H1 (cell line): ENCODE data around the gene CA10. TPM values are rescaled to one million over a fixed set of nuclear protein-coding genes. Genes with fewer than 3 reads are reported as not detected.

Experiments used
- CTCF ChIA-PET: fragments of 300-600 bp; sonication (Branson Sonifier 250); formaldehyde crosslinking; loops from one replicate; lab custom pipeline; 2021; ENCODE audit not compliant: partially characterized antibody; lab: Charles Lee
- POLR2A ChIA-PET: fragments of 300-600 bp; sonication (Branson Sonifier 250); formaldehyde crosslinking; loops from one replicate; lab custom pipeline; 2021; ENCODE audit warnings: inconsistent platforms; ENCODE audit not compliant: partially characterized antibody; lab: Charles Lee
- DNase-seq, 2 experiments: peaks; one replicate each; pipeline versions ENCODE4 v3.0.0 to v3.0.0-alpha.2; 2010 to 2022; ENCODE audit warnings: low spot score in 2 of 2, low read depth in 1 of 2, mixed read lengths in 1 of 2
- FAIRE-seq: peaks from 2 replicates; lab custom pipeline; 2011; peaks lifted over from hg19 to GRCh38; lab: Jason Lieb, UNC
- H2AFZ ChIP-seq: 2 replicates; pipeline ENCODE4 v1.8.1; 2012; ENCODE audit warnings: low read length, inconsistent platforms
- H2AK5ac ChIP-seq: 2 replicates; pipeline ENCODE4 v1.6.1; 2013; ENCODE audit warnings: low read depth, low read length
- H2BK120ac ChIP-seq: replicated peaks from 2 replicates; pipeline ENCODE3; 2013; ENCODE audit warnings: low read depth, low read length, inconsistent platforms
- H2BK12ac ChIP-seq: 2 replicates; pipeline ENCODE4 v1.6.1; 2013; ENCODE audit warnings: low read depth, low read length
- H2BK15ac ChIP-seq: 2 replicates; pipeline ENCODE4 v1.6.1; 2013; ENCODE audit warnings: low read length
- H2BK20ac ChIP-seq: 2 replicates; pipeline ENCODE4 v1.6.1; 2013; ENCODE audit warnings: low read length
- H2BK5ac ChIP-seq: 2 replicates; pipeline ENCODE4 v1.6.1; 2013; ENCODE audit warnings: low read depth, low read length
- H3K14ac ChIP-seq: 2 replicates; pipeline ENCODE4 v1.6.1; 2013; ENCODE audit warnings: inconsistent platforms; ENCODE audit not compliant: insufficient read length
- H3K18ac ChIP-seq: 2 replicates; pipeline ENCODE4 v1.6.1; 2013; ENCODE audit warnings: low read length; ENCODE audit errors: extremely low read depth
- H3K23ac ChIP-seq: 2 replicates; pipeline ENCODE4 v1.6.1; 2013; ENCODE audit warnings: inconsistent platforms; ENCODE audit not compliant: insufficient read length
- H3K23me2 ChIP-seq: 2 replicates; pipeline ENCODE4 v1.6.1; 2013; ENCODE audit warnings: low read depth, low read length
- H3K27ac ChIP-seq: 2 replicates; pipeline ENCODE4 v1.6.1; 2011; ENCODE audit warnings: low read depth, low read length, inconsistent platforms
- H3K27me3 ChIP-seq, 4 experiments: replicated peaks in 1 of 4; 1 replicate in 1 of 4; 2 replicates in 3 of 4; pipeline versions ENCODE4 v1.6.1 to v1.8.1; 2011 to 2013; ENCODE audit warnings: low read length in 3 of 4, mild to moderate bottlenecking in 3 of 4, inconsistent platforms in 2 of 4, mixed read lengths in 2 of 4, moderate library complexity in 1 of 4; ENCODE audit not compliant: control insufficient read depth in 3 of 4, insufficient read depth in 3 of 4; ENCODE audit errors: extremely low read depth in 1 of 4
- H3K36me3 ChIP-seq, 4 experiments: 2 replicates each; pipeline versions ENCODE4 v1.6.1 to v1.8.1; 2011 to 2013; ENCODE audit warnings: mild to moderate bottlenecking in 4 of 4, low read length in 3 of 4, moderate library complexity in 2 of 4, control low read depth in 1 of 4, inconsistent platforms in 1 of 4; ENCODE audit not compliant: insufficient read depth in 4 of 4, control insufficient read depth in 2 of 4
- H3K4ac ChIP-seq: replicated peaks from 2 replicates; pipeline ENCODE3; 2013; ENCODE audit warnings: low read length, low read depth, mixed read lengths, inconsistent platforms; ENCODE audit not compliant: insufficient read length
- H3K4me1 ChIP-seq, 4 experiments: replicated peaks in 1 of 4; 1 replicate in 1 of 4; 2 replicates in 3 of 4; pipeline versions ENCODE4 v1.6.1 to v1.8.1; 2011 to 2013; ENCODE audit warnings: low read length in 3 of 4, inconsistent platforms in 2 of 4, mixed read lengths in 1 of 4; ENCODE audit not compliant: insufficient read depth in 4 of 4, control insufficient read depth in 3 of 4
- H3K4me2 ChIP-seq, 2 experiments: 2 replicates each; pipeline versions ENCODE4 v1.6.1 to v1.8.1; 2011 to 2013; ENCODE audit warnings: low read depth in 2 of 2, low read length in 2 of 2, control low read depth in 1 of 2, inconsistent platforms in 1 of 2, mild to moderate bottlenecking in 1 of 2; ENCODE audit not compliant: insufficient read depth in 1 of 2
- H3K4me3 ChIP-seq, 4 experiments: fragments of 200-600, 300-600 bp in 1 of 4; sonication (generic), shearing (Covaris generic), sonication (Bioruptor Twin) in 1 of 4; 2 replicates each; pipeline versions ENCODE4 v1.5.1 to v1.8.1; 2011 to 2016; ENCODE audit warnings: low read length in 4 of 4, low read depth in 3 of 4, control low read depth in 2 of 4, inconsistent platforms in 2 of 4, mild to moderate bottlenecking in 2 of 4, mixed read lengths in 1 of 4, moderate library complexity in 1 of 4; ENCODE audit not compliant: insufficient read depth in 2 of 4; ENCODE audit errors: extremely low read depth in 1 of 4
- H3K56ac ChIP-seq: replicated peaks from 2 replicates; pipeline ENCODE3; 2013; ENCODE audit warnings: low read depth, mild to moderate bottlenecking, mixed read lengths, low read length, inconsistent platforms; ENCODE audit not compliant: insufficient read length
- H3K79me1 ChIP-seq: 2 replicates; pipeline ENCODE4 v1.6.1; 2013; ENCODE audit warnings: low read depth, low read length, control low read depth
- H3K79me2 ChIP-seq, 2 experiments: 2 replicates each; pipeline versions ENCODE4 v1.6.1 to v1.8.1; 2012 to 2013; ENCODE audit warnings: low read length in 2 of 2, mild to moderate bottlenecking in 2 of 2, inconsistent platforms in 1 of 2; ENCODE audit not compliant: insufficient read depth in 2 of 2, control insufficient read depth in 1 of 2
- H3K9ac ChIP-seq, 4 experiments: replicated peaks in 1 of 4; 1 replicate in 1 of 4; 2 replicates in 3 of 4; pipeline versions ENCODE4 v1.6.1 to v1.8.1; 2011 to 2013; ENCODE audit warnings: low read depth in 3 of 4, low read length in 3 of 4, control low read depth in 2 of 4, mild to moderate bottlenecking in 2 of 4, moderate library complexity in 2 of 4, inconsistent platforms in 1 of 4; ENCODE audit errors: extremely low read depth in 1 of 4
- H3K9me3 ChIP-seq, 2 experiments: 2 replicates each; pipeline versions ENCODE4 v1.6.1 to v1.8.1; 2012 to 2013; ENCODE audit warnings: mild to moderate bottlenecking in 2 of 2, moderate library complexity in 2 of 2, control low read depth in 1 of 2, inconsistent platforms in 1 of 2, low read depth in 1 of 2, low read length in 1 of 2, mixed read lengths in 1 of 2; ENCODE audit not compliant: insufficient read depth in 2 of 2
- H4K20me1 ChIP-seq, 2 experiments: replicated peaks in 1 of 2; 2 replicates each; pipeline versions ENCODE3 to v1.8.1; 2011 to 2013; ENCODE audit warnings: inconsistent platforms in 2 of 2, low read length in 2 of 2, mild to moderate bottlenecking in 1 of 2; ENCODE audit not compliant: insufficient read depth in 2 of 2, control insufficient read depth in 1 of 2
- H4K5ac ChIP-seq: 2 replicates; pipeline ENCODE4 v1.6.1; 2013; ENCODE audit warnings: low read length, low read depth, mixed read lengths, inconsistent platforms; ENCODE audit not compliant: insufficient read length
- H4K8ac ChIP-seq: 2 replicates; pipeline ENCODE4 v1.8.0; 2013; ENCODE audit warnings: mild to moderate bottlenecking, moderate library complexity, low read length, inconsistent platforms; ENCODE audit not compliant: insufficient read depth; ENCODE audit errors: extremely low read depth
- H4K91ac ChIP-seq: replicated peaks from 2 replicates; pipeline ENCODE3; 2013; ENCODE audit warnings: low read length, mixed read lengths, inconsistent platforms; ENCODE audit not compliant: insufficient read length
- CTBP2 ChIP-seq: IDR thresholded peaks from 2 replicates; pipeline ENCODE4 v1.7.0; 2011; ENCODE audit warnings: borderline replicate concordance, mild to moderate bottlenecking, moderate library complexity, mixed read lengths, low read length; ENCODE audit not compliant: insufficient read depth, insufficient read length
- EP300 ChIP-seq, 2 experiments: IDR thresholded peaks; 1 replicate in 1 of 2; 2 replicates in 1 of 2; pipeline ENCODE4 v1.6.1; 2011 to 2012; ENCODE audit warnings: low read depth in 2 of 2, low read length in 2 of 2, mild to moderate bottlenecking in 2 of 2, borderline replicate concordance in 1 of 2, inconsistent platforms in 1 of 2, moderate library complexity in 1 of 2
- FOSL1 ChIP-seq: IDR thresholded peaks from 2 replicates; pipeline ENCODE4 v1.6.1; 2011; ENCODE audit warnings: mild to moderate bottlenecking, low read depth, low read length, moderate library complexity; ENCODE audit not compliant: insufficient read depth
- GABPA ChIP-seq: IDR thresholded peaks from 2 replicates; pipeline ENCODE4 v1.6.1; 2011; ENCODE audit warnings: mild to moderate bottlenecking, low read length, moderate library complexity, borderline replicate concordance; ENCODE audit not compliant: insufficient read depth
- KDM1A ChIP-seq: fragments of 200-600, 300-600 bp; sonication (generic); IDR thresholded peaks from 2 replicates; pipeline ENCODE4 v1.7.1; 2016; ENCODE audit warnings: mild to moderate bottlenecking, low read length, borderline replicate concordance
- PHF8 ChIP-seq: fragments of 200-600 bp; sonication (generic); conservative IDR thresholded peaks from 2 replicates; pipeline ENCODE4 v1.7.1; 2012; ENCODE audit warnings: low read depth, mild to moderate bottlenecking, inconsistent platforms, low read length, moderate library complexity
- SAP30 ChIP-seq: fragments of 300-600 bp; sonication (generic); IDR thresholded peaks from 2 replicates; pipeline ENCODE4 v1.7.1; 2012; ENCODE audit warnings: low read length, moderate library complexity, mild to moderate bottlenecking, inconsistent platforms; ENCODE audit not compliant: insufficient read depth, insufficient replicate concordance
- SP1 ChIP-seq: IDR thresholded peaks from 2 replicates; pipeline ENCODE4 v1.6.1; 2011; ENCODE audit warnings: low read depth, low read length
- SP2 ChIP-seq: IDR thresholded peaks from 2 replicates; pipeline ENCODE4 v1.6.1; 2012; ENCODE audit warnings: mild to moderate bottlenecking, low read length, inconsistent platforms
- SRF ChIP-seq: IDR thresholded peaks from 2 replicates; pipeline ENCODE4 v1.6.1; 2011; ENCODE audit warnings: mild to moderate bottlenecking, low read depth, low read length, moderate library complexity
- ZNF274 ChIP-seq: IDR thresholded peaks from 2 replicates; pipeline ENCODE4 v1.7.0; 2012; ENCODE audit warnings: low read length, borderline replicate concordance; ENCODE audit errors: extremely low read depth
- polyA plus RNA-seq, 7 experiments: library from polyadenylated mRNA; depleted of rRNA in 3 of 7; stranded (reverse) in 5 of 7; unstranded in 2 of 7; fragments of >200 nt in 5 of 7; fragments of 200-250 nt in 2 of 7; gene quantifications; 1 replicate in 5 of 7; 2 replicates in 1 of 7; 4 replicates in 1 of 7; pipeline versions ENCODE4 v1.2.1 to v1.2.3, GENCODE V29; 2011 to 2013; ENCODE audit warnings: missing spikeins in 2 of 7, mixed read lengths in 2 of 7
- total RNA-seq: library from RNA; stranded (reverse); fragmentation: NEBNext Ultra II Directional; extraction: Animal tissue kit (Norgen Biotek cat#: 25700); gene quantifications from 2 replicates; pipeline ENCODE4 v1.2.1, GENCODE V29; 2021
- TF ChIP-seq, protein P1 (sequence below): IDR thresholded peaks from 2 replicates; pipeline ENCODE4 v1.6.1; 2012; ENCODE audit warnings: inconsistent platforms
- TF ChIP-seq, protein P2 (sequence below): IDR thresholded peaks from 2 replicates; pipeline ENCODE4 v1.6.1; 2012; ENCODE audit warnings: low read length, inconsistent platforms

CA10 gene
- total and polyA plus RNA-seq, 2 of the 8 experiments (the other 6 are each of a cell fraction or from before 2014, with no cell fraction given), result 0.60 to 0.63 TPM

DNA sequence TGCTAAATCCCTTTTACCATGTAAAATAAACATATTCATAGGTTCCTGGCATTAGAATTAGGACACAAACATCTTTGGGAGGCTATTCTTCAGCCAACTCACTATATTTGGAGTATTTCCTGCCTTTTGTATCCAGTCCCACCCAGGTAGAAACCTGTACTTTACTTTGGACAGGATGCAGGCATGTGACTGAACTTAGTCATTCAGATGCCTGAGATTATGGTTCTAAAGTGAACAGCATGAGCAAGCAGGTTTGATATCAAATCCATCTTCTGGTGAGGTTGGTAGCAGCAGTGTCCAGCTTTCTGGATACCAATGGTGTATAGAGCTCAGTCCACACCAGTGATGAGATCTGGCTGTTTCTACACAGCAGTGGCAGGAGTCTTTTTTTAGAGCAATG is 20.2 kb downstream of the CA10 start:
- Histone ChIP-seq H3K4ac (no peak overlapping the region), H2BK15ac (no peak overlapping the region), H3K27me3 (no peaks in the 10 kb centered on the region), H2BK12ac (no peak overlapping the region), H4K8ac (no peak overlapping the region), H4K91ac (no peak overlapping the region), H2BK20ac (no peak overlapping the region), H3K4me3 (no peak overlapping the region), H3K79me1 (no peaks in the 10 kb centered on the region), H3K36me3 (no peaks in the 10 kb centered on the region), H3K14ac (no peak overlapping the region), H4K5ac (no peak overlapping the region), H3K27ac (no peak overlapping the region), H3K18ac (no peak overlapping the region), H3K56ac (no peak overlapping the region), H3K4me2 (no peak overlapping the region), H2AK5ac (no peak overlapping the region), H3K79me2 (no peaks in the 10 kb centered on the region), H2BK120ac (no peak overlapping the region), H3K9me3 (no peaks in the 10 kb centered on the region), H4K20me1 (no peaks in the 10 kb centered on the region), H3K4me1 (peaks cover 0 to 7% (median 3%) of the 10 kb centered on the region in 4 experiments; a peak in 3 of 7 replicates), H3K23me2 (no peaks in the 10 kb centered on the region), H2BK5ac (no peak overlapping the region), H2AFZ (no peak overlapping the region), H3K23ac (no peak overlapping the region), H3K9ac (no peak overlapping the region)
- FAIRE-seq (no peak), DNase-seq (no peak)
- ChIA-PET POLR2A (no interaction called here), CTCF (interaction anchor here (1.0 kb wide), 1 partner anchor 32 kb away, joined by 5 read pairs; no protein-coding TSS in a partner anchor)
- TF ChIP-seq CTBP2, result no peak
- no peak for TF ChIP-seq PHF8
- TF ChIP-seq SP2, result no peak
- no peak for TF ChIP-seq EP300 (IDR thresholded peaks at IDR 0.05; ENCODE audit: borderline replicate concordance in 1 of 2, low read depth in 2 of 2, low read length in 2 of 2)
- no peak for TF ChIP-seq SRF
- TF ChIP-seq ZNF274, result no peak
- TF ChIP-seq GABPA, result no peak
- no peak for TF ChIP-seq FOSL1
- no peak for TF ChIP-seq KDM1A
- TF ChIP-seq, protein P1, sequence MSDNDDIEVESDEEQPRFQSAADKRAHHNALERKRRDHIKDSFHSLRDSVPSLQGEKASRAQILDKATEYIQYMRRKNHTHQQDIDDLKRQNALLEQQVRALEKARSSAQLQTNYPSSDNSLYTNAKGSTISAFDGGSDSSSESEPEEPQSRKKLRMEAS, result no peak
- TF ChIP-seq, protein P2, sequence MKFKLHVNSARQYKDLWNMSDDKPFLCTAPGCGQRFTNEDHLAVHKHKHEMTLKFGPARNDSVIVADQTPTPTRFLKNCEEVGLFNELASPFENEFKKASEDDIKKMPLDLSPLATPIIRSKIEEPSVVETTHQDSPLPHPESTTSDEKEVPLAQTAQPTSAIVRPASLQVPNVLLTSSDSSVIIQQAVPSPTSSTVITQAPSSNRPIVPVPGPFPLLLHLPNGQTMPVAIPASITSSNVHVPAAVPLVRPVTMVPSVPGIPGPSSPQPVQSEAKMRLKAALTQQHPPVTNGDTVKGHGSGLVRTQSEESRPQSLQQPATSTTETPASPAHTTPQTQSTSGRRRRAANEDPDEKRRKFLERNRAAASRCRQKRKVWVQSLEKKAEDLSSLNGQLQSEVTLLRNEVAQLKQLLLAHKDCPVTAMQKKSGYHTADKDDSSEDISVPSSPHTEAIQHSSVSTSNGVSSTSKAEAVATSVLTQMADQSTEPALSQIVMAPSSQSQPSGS, result no peak
- TF ChIP-seq SP1, result no peak
- no peak for TF ChIP-seq SAP30
